Measurements from ENCODE around the gene SIMC1. TPM values are rescaled to one million over a fixed set of nuclear protein-coding genes. Genes with fewer than 3 reads are reported as not detected.
A peak's percentile ranks its signal among the peaks of the same experiment; 100 is the strongest.

Gene SIMC1
- total RNA-seq, 2 experiments from 2014 or later: 31.6 to 33.2 TPM

GRCh38 chr5:176352116-176352878, 114.1 kb downstream of the SIMC1 start:
- no peaks in the 10 kb centered on the region for H3K27me3 Mint-ChIP-seq
- peaks cover 7% of the 10 kb centered on the region for H3K4me1 Mint-ChIP-seq
- no peaks in the 10 kb centered on the region for H3K9me3 Mint-ChIP-seq
- no peak overlapping the region for H3K27ac Mint-ChIP-seq
- no peak for ATAC-seq (ENCODE audit: low read depth)
- H3K36me3 Mint-ChIP-seq: peaks cover 39% of the 10 kb centered on the region
- DNase-seq: no peak
- POLR2A ChIA-PET: interaction anchor here (0.6 to 0.7 kb wide), 5 partner anchors 9 to 906 kb away, joined by 3 to 5 read pairs (median 3); partner anchors contain the start of gene KIAA1191
- no peak overlapping the region for H3K4me3 Mint-ChIP-seq

DNA sequence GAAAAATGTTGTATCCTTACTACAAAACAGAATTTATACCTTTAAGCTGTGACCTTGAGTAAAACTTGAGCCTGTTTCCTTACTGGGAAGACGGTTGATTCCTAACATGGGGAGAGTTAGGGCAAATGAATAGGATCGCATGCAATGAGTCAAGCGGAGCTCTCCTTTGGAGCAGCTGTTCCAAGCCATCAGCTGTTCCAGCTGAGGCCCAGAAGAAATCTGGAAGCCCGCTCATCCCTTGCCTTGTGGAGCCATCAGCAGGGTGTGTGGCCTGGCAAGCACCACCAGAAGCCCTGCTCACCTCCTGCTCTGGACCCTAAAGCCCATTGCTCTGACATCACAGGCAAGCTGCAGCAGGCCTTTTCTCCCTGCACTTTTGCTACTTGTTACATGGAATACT, 115.3 kb downstream of the SIMC1 start:
- H3K27me3 Mint-ChIP-seq: no peaks in the 10 kb centered on the region
- ATAC-seq (ENCODE audit: low read depth): no peak
- H3K36me3 Mint-ChIP-seq: peaks cover 37% of the 10 kb centered on the region
- POLR2A ChIA-PET: no interaction called here
- peaks cover 16% of the 10 kb centered on the region for H3K4me1 Mint-ChIP-seq
- no peak for DNase-seq
- H3K4me3 Mint-ChIP-seq: no peak overlapping the region
- H3K9me3 Mint-ChIP-seq: no peaks in the 10 kb centered on the region
- no peak overlapping the region for H3K27ac Mint-ChIP-seq

DNA sequence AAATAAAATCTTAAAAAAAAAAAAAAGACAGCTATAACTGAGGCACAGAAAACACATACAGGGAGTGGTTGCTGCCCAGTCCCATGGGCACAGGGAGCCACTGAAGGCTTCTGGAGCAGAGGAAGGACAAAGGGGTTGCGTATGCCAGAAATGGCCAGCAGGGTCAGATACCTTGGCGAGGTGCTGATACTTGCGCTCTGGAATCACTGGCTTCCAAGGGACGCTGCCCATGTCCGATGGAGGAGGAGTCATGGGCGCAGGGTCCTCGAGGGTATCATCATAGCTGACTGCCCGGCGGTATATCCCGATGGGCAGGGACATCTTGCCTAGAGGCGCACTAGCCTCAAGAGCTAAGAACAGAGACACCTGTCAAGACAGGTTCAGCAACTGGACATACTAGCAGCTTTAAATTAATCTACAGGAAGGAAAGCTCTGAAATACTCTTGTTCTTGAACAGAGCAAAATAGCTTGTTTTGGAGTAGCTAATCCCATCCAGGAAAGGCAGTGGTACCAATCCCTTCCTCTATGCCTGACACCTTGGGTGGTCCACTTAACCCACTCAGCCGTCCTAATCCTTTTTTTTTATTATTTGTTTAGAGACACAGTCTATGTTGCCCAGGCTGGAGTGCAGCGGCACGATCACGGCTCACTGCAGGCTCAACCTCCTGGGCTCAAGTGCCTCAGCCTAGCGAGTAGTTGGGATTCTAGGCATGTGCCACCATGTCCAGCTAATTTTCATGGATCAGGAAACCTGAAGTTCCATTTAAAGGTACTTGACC, 117.4 kb downstream of the SIMC1 start:
- Mint-ChIP-seq H3K4me1 (peaks cover 23% of the 10 kb centered on the region), H3K27ac (no peak overlapping the region), H3K36me3 (peaks cover 26% of the 10 kb centered on the region), H3K27me3 (no peaks in the 10 kb centered on the region), H3K9me3 (no peaks in the 10 kb centered on the region), H3K4me3 (no peak overlapping the region)
- DNase-seq (no peak), ATAC-seq (ENCODE audit: low read depth) (no peak)
- POLR2A ChIA-PET: no interaction called here

GRCh38 chr5:176356179-176356566, 117.9 kb downstream of the SIMC1 start:
- POLR2A ChIA-PET: no interaction called here
- H3K27ac Mint-ChIP-seq: no peak overlapping the region
- peaks cover 26% of the 10 kb centered on the region for H3K36me3 Mint-ChIP-seq
- no peak for DNase-seq
- no peak for ATAC-seq (ENCODE audit: low read depth)
- H3K4me3 Mint-ChIP-seq: no peak overlapping the region
- H3K4me1 Mint-ChIP-seq: peaks cover 23% of the 10 kb centered on the region
- H3K9me3 Mint-ChIP-seq: no peaks in the 10 kb centered on the region
- no peaks in the 10 kb centered on the region for H3K27me3 Mint-ChIP-seq

DNA sequence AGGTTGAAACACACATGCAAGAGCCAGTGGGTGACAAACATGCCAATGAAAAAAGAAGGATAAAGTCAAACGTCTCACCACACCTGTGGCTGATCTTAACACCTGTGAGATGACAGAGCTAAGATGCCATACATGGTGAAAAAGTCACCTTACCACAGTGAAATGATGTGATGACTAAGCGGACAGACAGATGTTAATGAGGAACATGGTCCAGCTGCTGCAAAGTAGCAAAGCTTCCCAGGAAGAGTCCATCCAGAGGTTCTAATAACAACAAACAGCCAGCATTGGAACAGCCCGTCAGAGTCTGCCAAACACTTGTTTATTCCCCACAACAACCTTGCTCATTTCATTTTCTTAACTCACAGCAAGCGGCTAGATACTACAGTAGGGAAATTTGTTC, 121.4 kb downstream of the SIMC1 start:
- ATAC-seq (ENCODE audit: low read depth) (no peak), DNase-seq (no peak)
- Mint-ChIP-seq H3K27ac (peak overlapping the region; percentile 10), H3K4me3 (peak overlapping the region; percentile 99), H3K27me3 (no peaks in the 10 kb centered on the region), H3K4me1 (peaks cover 31% of the 10 kb centered on the region), H3K9me3 (no peaks in the 10 kb centered on the region), H3K36me3 (peaks cover 20% of the 10 kb centered on the region)
- POLR2A ChIA-PET: interaction anchor here (0.6 to 3.9 kb wide), 5 partner anchors 8 to 1373 kb away, joined by 3 to 36 read pairs (median 5); partner anchors contain the start of genes HIGD2A and NOP16

GRCh38 chr5:176360894-176361436, 122.7 kb downstream of the SIMC1 start:
- Mint-ChIP-seq H3K4me1 (peaks cover 31% of the 10 kb centered on the region), H3K36me3 (peaks cover 18% of the 10 kb centered on the region), H3K4me3 (peak overlapping the region; percentile 99), H3K9me3 (no peaks in the 10 kb centered on the region), H3K27ac (peak overlapping the region; percentile 96), H3K27me3 (no peaks in the 10 kb centered on the region)
- ATAC-seq (ENCODE audit: low read depth): no peak
- DNase-seq: no peak
- POLR2A ChIA-PET: interaction anchor here (0.6 to 3.9 kb wide), 9 partner anchors 9 to 842 kb away, joined by 3 to 36 read pairs (median 5); partner anchors contain the start of genes HIGD2A, NOP16 and RNF44

- H3K9me3 Mint-ChIP-seq: no peaks in the 10 kb centered on the region
- H3K27ac Mint-ChIP-seq: peak within 1 kb of the TSS; percentile 96
- peaks cover 33% of the 10 kb centered on the region for H3K4me1 Mint-ChIP-seq
- POLR2A ChIA-PET: interaction anchor here (0.6 to 3.9 kb wide), 12 partner anchors 9 to 884 kb away, joined by 3 to 36 read pairs (median 4); partner anchors contain the start of genes HIGD2A, NOP16, RNF44 and SFXN1
- DNase-seq (peak; percentile 94), ATAC-seq (ENCODE audit: low read depth) (peak; percentile 87)
- peaks cover 16% of the 10 kb centered on the region for H3K36me3 Mint-ChIP-seq
- H3K4me3 Mint-ChIP-seq: peak within 1 kb of the TSS; percentile 99
- H3K27me3 Mint-ChIP-seq: no peaks in the 10 kb centered on the region
Observed at GRCh38 chr5:176361437-176362232, 123.4 kb downstream of the SIMC1 start, which contains the start of gene KIAA1191. Gene KIAA1191 (minus strand): TSS chr5:176361764. CDS start chr5:176359508, 2,256 bp downstream.

GRCh38 chr5:176362233-176362490, 123.9 kb downstream of the SIMC1 start:
- POLR2A ChIA-PET: interaction anchor here (0.9 to 3.9 kb wide), 6 partner anchors 10 to 884 kb away, joined by 3 to 36 read pairs (median 6); partner anchors contain the start of genes HIGD2A, NOP16, RNF44 and SFXN1
- ATAC-seq (ENCODE audit: low read depth) (no peak), DNase-seq (no peak)
- H3K9me3 Mint-ChIP-seq: no peaks in the 10 kb centered on the region
- H3K27ac Mint-ChIP-seq: peak overlapping the region; percentile 96
- H3K4me3 Mint-ChIP-seq: peak overlapping the region; percentile 99
- no peaks in the 10 kb centered on the region for H3K27me3 Mint-ChIP-seq
- peaks cover 17% of the 10 kb centered on the region for H3K36me3 Mint-ChIP-seq
- peaks cover 34% of the 10 kb centered on the region for H3K4me1 Mint-ChIP-seq

DNA sequence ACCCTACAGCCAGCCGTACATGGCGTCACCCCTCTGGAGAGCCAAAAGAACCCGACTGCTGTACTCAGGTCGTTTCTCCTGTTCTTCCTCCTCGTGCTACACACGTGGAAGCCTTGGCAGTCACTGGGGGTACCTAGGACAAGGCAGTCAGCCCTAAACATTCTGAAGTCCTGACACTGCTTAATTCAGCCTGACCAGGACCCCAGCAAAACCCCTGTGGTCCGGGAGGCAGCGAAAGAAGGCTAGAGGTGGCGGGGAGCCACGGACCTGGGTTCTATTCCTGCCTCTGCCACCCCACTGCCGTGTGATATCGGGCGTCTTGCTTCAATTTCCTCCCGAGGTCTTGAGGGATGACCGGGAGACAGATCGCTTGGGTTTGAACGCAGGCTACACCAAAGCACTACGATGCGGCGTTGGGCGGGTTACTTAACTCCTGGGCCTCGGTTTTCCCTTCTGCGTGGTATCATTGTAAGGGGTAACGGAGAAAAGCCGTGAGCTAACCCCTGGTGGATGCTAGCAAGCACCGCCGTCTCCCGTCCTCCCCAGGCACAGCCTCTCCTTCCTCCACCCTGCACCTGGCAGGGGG, 126.6 kb downstream of the SIMC1 start:
- Mint-ChIP-seq H3K27me3 (no peaks in the 10 kb centered on the region), H3K36me3 (peaks cover 6% of the 10 kb centered on the region)
- POLR2A ChIA-PET: no interaction called here

DNA sequence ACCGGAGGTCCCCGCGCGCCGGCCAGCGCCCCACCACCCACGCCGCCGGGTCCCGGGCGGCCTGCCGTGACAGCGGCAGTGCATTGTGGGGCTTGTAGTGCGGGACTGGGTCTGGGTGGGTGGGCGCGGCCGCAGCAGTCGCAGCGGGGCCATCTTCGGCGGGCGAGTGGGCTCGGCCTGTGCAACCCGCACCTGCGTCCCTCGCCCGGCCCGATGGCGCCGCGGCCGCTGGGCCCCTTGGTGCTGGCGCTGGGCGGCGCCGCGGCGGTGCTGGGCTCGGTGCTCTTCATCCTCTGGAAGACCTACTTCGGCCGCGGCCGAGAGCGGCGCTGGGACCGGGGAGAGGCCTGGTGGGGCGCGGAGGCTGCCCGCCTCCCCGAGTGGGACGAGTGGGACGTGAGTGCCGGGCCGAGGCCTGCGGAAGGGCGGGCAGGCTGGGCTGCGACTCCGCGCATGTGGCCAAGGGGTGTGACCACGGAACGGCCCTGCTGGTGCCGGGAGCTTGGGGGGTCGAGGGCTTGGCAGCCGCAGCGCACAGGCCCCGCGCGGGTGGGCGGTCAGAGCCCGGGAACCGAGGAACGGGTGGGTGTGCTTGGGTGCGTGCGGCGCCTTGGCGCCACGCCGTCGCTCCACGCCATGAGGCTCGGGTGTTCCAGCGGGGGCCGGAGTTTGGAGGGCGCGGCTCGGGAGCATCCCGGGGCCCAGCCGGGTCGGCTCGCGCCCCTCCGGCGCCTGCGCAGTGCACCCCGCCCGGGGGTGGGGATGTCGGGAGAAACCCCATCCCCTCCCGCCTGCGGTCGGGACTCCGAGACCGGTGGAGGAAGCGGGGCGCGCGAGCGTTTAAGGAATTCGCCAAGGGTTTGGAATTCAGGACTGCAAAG, 127.4 kb downstream of the SIMC1 start, which contains the start of gene ARL10:
ARL10 (plus strand) TSS at position 137 of the 881 bp plus-strand sequence; CDS start at position 214, 77 bp downstream.
- peaks cover 26% of the 10 kb centered on the region for H3K4me1 Mint-ChIP-seq
- H3K36me3 Mint-ChIP-seq: peaks cover 6% of the 10 kb centered on the region
- peak within 1 kb of the TSS; percentile 79 for H3K4me3 Mint-ChIP-seq
- POLR2A ChIA-PET: no interaction called here
- ATAC-seq (ENCODE audit: low read depth) (peak; percentile 19), DNase-seq (peak; percentile 70)
- H3K27me3 Mint-ChIP-seq: no peaks in the 10 kb centered on the region
- peak within 1 kb of the TSS; percentile 76 for H3K27ac Mint-ChIP-seq
- H3K9me3 Mint-ChIP-seq: no peaks in the 10 kb centered on the region

More for the DNA sequence above, 126.6 kb downstream of the SIMC1 start:
- peak overlapping the region; percentile 76 for H3K27ac Mint-ChIP-seq
- H3K4me1 Mint-ChIP-seq: peaks cover 28% of the 10 kb centered on the region
- H3K4me3 Mint-ChIP-seq: peak overlapping the region; percentile 79
- no peak for DNase-seq
- ATAC-seq (ENCODE audit: low read depth): no peak
- no peaks in the 10 kb centered on the region for H3K9me3 Mint-ChIP-seq

GRCh38 chr5:176366232-176366894, 128.1 kb downstream of the SIMC1 start:
- ATAC-seq (ENCODE audit: low read depth) (no peak), DNase-seq (no peak)
- peaks cover 10% of the 10 kb centered on the region for H3K36me3 Mint-ChIP-seq
- no peaks in the 10 kb centered on the region for H3K27me3 Mint-ChIP-seq
- H3K4me3 Mint-ChIP-seq: peak overlapping the region; percentile 72
- POLR2A ChIA-PET: interaction anchor here (0.9 kb wide), 1 partner anchor 9 kb away, joined by 5 read pairs; no protein-coding TSS in a partner anchor
- peaks cover 26% of the 10 kb centered on the region for H3K4me1 Mint-ChIP-seq
- H3K9me3 Mint-ChIP-seq: no peaks in the 10 kb centered on the region
- H3K27ac Mint-ChIP-seq: peak overlapping the region; percentile 31

Data from activated naive CD8-positive, alpha-beta T cell treated with anti-CD3 and anti-CD28 coated beads, Interleukin-2, amount 10 ng/mL, durations not matched to agents 7 days and 5 days (primary cell).